Measurements from ENCODE around the gene NAPA.

The NAPA gene

GRCh38 chr19:47490031-47490430 lies 24.8 kb downstream of the NAPA start:
- H3K4me1 ChIP-seq (ENCODE audit: insufficient read depth, low read length, poor library complexity, severe bottlenecking): peaks cover 20% of the 10 kb centered on the region

GRCh38 chr19:47489072-47489914 lies 25.6 kb downstream of the NAPA start:
- H3K4me1 ChIP-seq (ENCODE audit: insufficient read depth, low read length, poor library complexity, severe bottlenecking): peaks cover 27% of the 10 kb centered on the region
- no peaks in the 10 kb centered on the region for H3K9me3 ChIP-seq (ENCODE audit: insufficient read depth, low read depth, low read length)
- no peaks in the 10 kb centered on the region for H4K20me1 ChIP-seq (ENCODE audit: insufficient read depth, low read length, poor library complexity, severe bottlenecking)
- H3F3A ChIP-seq (ENCODE audit: low read depth): no peaks in the 10 kb centered on the region
- H3K4me3 ChIP-seq (ENCODE audit: low read length, poor library complexity, severe bottlenecking): no peak overlapping the region
- no peaks in the 10 kb centered on the region for H3K27me3 ChIP-seq (ENCODE audit: insufficient read depth, low read length, poor library complexity, severe bottlenecking)
- no peaks in the 10 kb centered on the region for H3K9me2 ChIP-seq (replicated peaks; ENCODE audit: low read depth, low read length)
- no peak overlapping the region for H3K4me2 ChIP-seq (ENCODE audit: low read depth, low read length, poor library complexity, severe bottlenecking)
- no peak overlapping the region for H3K9ac ChIP-seq (ENCODE audit: low read depth, low read length, poor library complexity, severe bottlenecking)
- peaks cover 9% of the 10 kb centered on the region for H3K79me2 ChIP-seq (ENCODE audit: insufficient read depth, low read length)
- H3K36me3 ChIP-seq (ENCODE audit: insufficient read depth, low read length): peaks cover 25% of the 10 kb centered on the region; the same call in 1 of the 2 replicates
- TF ChIP-seq EZH2phosphoT487 (IDR thresholded peaks at IDR 0.05; ENCODE audit: borderline replicate concordance): no peak
- no peak for TF ChIP-seq CTCF (conservative IDR thresholded peaks at IDR 0.05; ENCODE audit: low read length)
- H2AFZ ChIP-seq (ENCODE audit: low read length): no peak overlapping the region

More at GRCh38 chr19:47490031-47490430, 24.8 kb downstream of the NAPA start:
- H3F3A ChIP-seq (ENCODE audit: low read depth): no peaks in the 10 kb centered on the region
- no peaks in the 10 kb centered on the region for H4K20me1 ChIP-seq (ENCODE audit: insufficient read depth, low read length, poor library complexity, severe bottlenecking)
- peaks cover 1% of the 10 kb centered on the region; the same call in 1 of the 2 replicates for H3K79me2 ChIP-seq (ENCODE audit: insufficient read depth, low read length)
- H3K27me3 ChIP-seq (ENCODE audit: insufficient read depth, low read length, poor library complexity, severe bottlenecking): no peaks in the 10 kb centered on the region
- H3K9me2 ChIP-seq (replicated peaks; ENCODE audit: low read depth, low read length): no peaks in the 10 kb centered on the region
- H3K9ac ChIP-seq (ENCODE audit: low read depth, low read length, poor library complexity, severe bottlenecking): no peak overlapping the region
- no peak overlapping the region for H3K4me3 ChIP-seq (ENCODE audit: low read length, poor library complexity, severe bottlenecking)
- TF ChIP-seq EZH2phosphoT487 (IDR thresholded peaks at IDR 0.05; ENCODE audit: borderline replicate concordance) (no peak), CTCF (conservative IDR thresholded peaks at IDR 0.05; ENCODE audit: low read length) (no peak)
- no peak overlapping the region for H3K4me2 ChIP-seq (ENCODE audit: low read depth, low read length, poor library complexity, severe bottlenecking)
- no peaks in the 10 kb centered on the region for H3K9me3 ChIP-seq (ENCODE audit: insufficient read depth, low read depth, low read length)
- H2AFZ ChIP-seq (ENCODE audit: low read length): no peak overlapping the region
- H3K36me3 ChIP-seq (ENCODE audit: insufficient read depth, low read length): peaks cover 25% of the 10 kb centered on the region; the same call in 1 of the 2 replicates

- no peaks in the 10 kb centered on the region for H3K9me2 ChIP-seq (replicated peaks; ENCODE audit: low read depth, low read length)
- no peak overlapping the region for H3K9ac ChIP-seq (ENCODE audit: low read depth, low read length, poor library complexity, severe bottlenecking)
- no peak overlapping the region for H3K4me2 ChIP-seq (ENCODE audit: low read depth, low read length, poor library complexity, severe bottlenecking)
- H3K9me3 ChIP-seq (ENCODE audit: insufficient read depth, low read depth, low read length): no peaks in the 10 kb centered on the region
- H3F3A ChIP-seq (ENCODE audit: low read depth): no peaks in the 10 kb centered on the region
- TF ChIP-seq EZH2phosphoT487 (IDR thresholded peaks at IDR 0.05; ENCODE audit: borderline replicate concordance) (no peak), CTCF (conservative IDR thresholded peaks at IDR 0.05; ENCODE audit: low read length) (no peak)
- no peak overlapping the region for H2AFZ ChIP-seq (ENCODE audit: low read length)
- H4K20me1 ChIP-seq (ENCODE audit: insufficient read depth, low read length, poor library complexity, severe bottlenecking): no peaks in the 10 kb centered on the region
- peaks cover 28% of the 10 kb centered on the region for H3K4me1 ChIP-seq (ENCODE audit: insufficient read depth, low read length, poor library complexity, severe bottlenecking)
- no peak overlapping the region for H3K4me3 ChIP-seq (ENCODE audit: low read length, poor library complexity, severe bottlenecking)
- H3K27me3 ChIP-seq (ENCODE audit: insufficient read depth, low read length, poor library complexity, severe bottlenecking): no peaks in the 10 kb centered on the region
- peaks cover 25% of the 10 kb centered on the region; the same call in 1 of the 2 replicates for H3K36me3 ChIP-seq (ENCODE audit: insufficient read depth, low read length)
- H3K79me2 ChIP-seq (ENCODE audit: insufficient read depth, low read length): peaks cover 9% of the 10 kb centered on the region
Observed at GRCh38 chr19:47487551-47488515, 27.0 kb downstream of the NAPA start.

Data from Loucy (cell line).